ENCODE measurements around the gene ACACB.

Gene ACACB

GRCh38 chr12:109261087-109261486, 144.7 kb downstream of the ACACB start:
- H3K9ac ChIP-seq (ENCODE audit: low read depth, low read length): no peak overlapping the region

GRCh38 chr12:109261939-109262338, 145.6 kb downstream of the ACACB start:
- Histone ChIP-seq H3K36me3 (ENCODE audit: insufficient read depth, low read length) (no peaks in the 10 kb centered on the region), H3K4me1 (ENCODE audit: insufficient read depth, low read length) (peaks cover 9% of the 10 kb centered on the region), H3K9me3 (ENCODE audit: control insufficient read depth, insufficient read depth, low read length) (no peaks in the 10 kb centered on the region), H3K9ac (ENCODE audit: low read depth, low read length) (no peak overlapping the region)

More at GRCh38 chr12:109261087-109261486, 144.7 kb downstream of the ACACB start:
- Histone ChIP-seq H3K9me3 (ENCODE audit: control insufficient read depth, insufficient read depth, low read length) (no peaks in the 10 kb centered on the region), H3K4me1 (ENCODE audit: insufficient read depth, low read length) (peaks cover 9% of the 10 kb centered on the region), H3K36me3 (ENCODE audit: insufficient read depth, low read length) (no peaks in the 10 kb centered on the region)

GRCh38 chr12:109263439-109263838, 147.1 kb downstream of the ACACB start:
- no peaks in the 10 kb centered on the region for H3K36me3 ChIP-seq (ENCODE audit: insufficient read depth, low read length)
- H3K9me3 ChIP-seq (ENCODE audit: control insufficient read depth, insufficient read depth, low read length): no peaks in the 10 kb centered on the region
- H3K9ac ChIP-seq (ENCODE audit: low read depth, low read length): no peak overlapping the region
- H3K4me1 ChIP-seq (ENCODE audit: insufficient read depth, low read length): peaks cover 9% of the 10 kb centered on the region

GRCh38 chr12:109264095-109264942, 147.9 kb downstream of the ACACB start:
- Histone ChIP-seq H3K9me3 (ENCODE audit: control insufficient read depth, insufficient read depth, low read length) (no peaks in the 10 kb centered on the region), H3K9ac (ENCODE audit: low read depth, low read length) (no peak overlapping the region), H3K36me3 (ENCODE audit: insufficient read depth, low read length) (no peaks in the 10 kb centered on the region), H3K4me1 (ENCODE audit: insufficient read depth, low read length) (peaks cover 9% of the 10 kb centered on the region)

GRCh38 chr12:109264943-109265650, 148.7 kb downstream of the ACACB start:
- H3K9ac ChIP-seq (ENCODE audit: low read depth, low read length): no peak overlapping the region
- H3K4me1 ChIP-seq (ENCODE audit: insufficient read depth, low read length): peaks cover 9% of the 10 kb centered on the region
- no peaks in the 10 kb centered on the region for H3K36me3 ChIP-seq (ENCODE audit: insufficient read depth, low read length)
- peaks cover 1% of the 10 kb centered on the region; the same call in 1 of the 2 replicates for H3K9me3 ChIP-seq (ENCODE audit: control insufficient read depth, insufficient read depth, low read length)

- Histone ChIP-seq H3K9ac (ENCODE audit: low read depth, low read length) (no peak overlapping the region), H3K36me3 (ENCODE audit: insufficient read depth, low read length) (no peaks in the 10 kb centered on the region), H3K4me1 (ENCODE audit: insufficient read depth, low read length) (no peaks in the 10 kb centered on the region), H3K9me3 (ENCODE audit: control insufficient read depth, insufficient read depth, low read length) (peaks cover 11% of the 10 kb centered on the region)
These were observed 149.9 kb downstream of the ACACB start for GRCh38 chr12:109266106-109266879.

- Histone ChIP-seq H3K4me1 (ENCODE audit: insufficient read depth, low read length) (no peaks in the 10 kb centered on the region), H3K9me3 (ENCODE audit: control insufficient read depth, insufficient read depth, low read length) (peaks cover 11% of the 10 kb centered on the region), H3K36me3 (ENCODE audit: insufficient read depth, low read length) (no peaks in the 10 kb centered on the region), H3K9ac (ENCODE audit: low read depth, low read length) (no peak overlapping the region)
These were observed 151.0 kb downstream of the ACACB start for GRCh38 chr12:109267361-109267760.

- Histone ChIP-seq H3K36me3 (ENCODE audit: insufficient read depth, low read length) (no peaks in the 10 kb centered on the region), H3K4me1 (ENCODE audit: insufficient read depth, low read length) (no peaks in the 10 kb centered on the region), H3K9ac (ENCODE audit: low read depth, low read length) (no peak overlapping the region), H3K9me3 (ENCODE audit: control insufficient read depth, insufficient read depth, low read length) (peaks cover 11% of the 10 kb centered on the region)
These were observed 152.5 kb downstream of the ACACB start for GRCh38 chr12:109268896-109269295.

GRCh38 chr12:109269428-109269827, 153.0 kb downstream of the ACACB start:
- no peaks in the 10 kb centered on the region for H3K4me1 ChIP-seq (ENCODE audit: insufficient read depth, low read length)
- no peaks in the 10 kb centered on the region for H3K36me3 ChIP-seq (ENCODE audit: insufficient read depth, low read length)
- peaks cover 11% of the 10 kb centered on the region for H3K9me3 ChIP-seq (ENCODE audit: control insufficient read depth, insufficient read depth, low read length)
- H3K9ac ChIP-seq (ENCODE audit: low read depth, low read length): no peak overlapping the region

- H3K36me3 ChIP-seq (ENCODE audit: insufficient read depth, low read length): no peaks in the 10 kb centered on the region
- no peaks in the 10 kb centered on the region for H3K4me1 ChIP-seq (ENCODE audit: insufficient read depth, low read length)
- no peak overlapping the region for H3K9ac ChIP-seq (ENCODE audit: low read depth, low read length)
- H3K9me3 ChIP-seq (ENCODE audit: control insufficient read depth, insufficient read depth, low read length): peaks cover 11% of the 10 kb centered on the region
These were observed 154.1 kb downstream of the ACACB start for GRCh38 chr12:109270494-109270893.

GRCh38 chr12:109271418-109271817, 155.0 kb downstream of the ACACB start:
- Histone ChIP-seq H3K4me1 (ENCODE audit: insufficient read depth, low read length) (no peaks in the 10 kb centered on the region), H3K36me3 (ENCODE audit: insufficient read depth, low read length) (no peaks in the 10 kb centered on the region), H3K9ac (ENCODE audit: low read depth, low read length) (no peak overlapping the region), H3K9me3 (ENCODE audit: control insufficient read depth, insufficient read depth, low read length) (peaks cover 11% of the 10 kb centered on the region)

- Histone ChIP-seq H3K9ac (ENCODE audit: low read depth, low read length) (no peak overlapping the region; the same call in 1 of the 2 replicates), H3K9me3 (ENCODE audit: control insufficient read depth, insufficient read depth, low read length) (peaks cover 11% of the 10 kb centered on the region), H3K36me3 (ENCODE audit: insufficient read depth, low read length) (no peaks in the 10 kb centered on the region), H3K4me1 (ENCODE audit: insufficient read depth, low read length) (peaks cover 8% of the 10 kb centered on the region; the same call in 1 of the 2 replicates)
These were observed 157.0 kb downstream of the ACACB start for GRCh38 chr12:109273354-109273753.

GRCh38 chr12:109274381-109274780, 158.0 kb downstream of the ACACB start:
- Histone ChIP-seq H3K9me3 (ENCODE audit: control insufficient read depth, insufficient read depth, low read length) (peaks cover 11% of the 10 kb centered on the region), H3K4me1 (ENCODE audit: insufficient read depth, low read length) (peaks cover 9% of the 10 kb centered on the region; the same call in 1 of the 2 replicates), H3K9ac (ENCODE audit: low read depth, low read length) (no peak overlapping the region), H3K36me3 (ENCODE audit: insufficient read depth, low read length) (no peaks in the 10 kb centered on the region)

GRCh38 chr12:109275173-109275572, 158.8 kb downstream of the ACACB start:
- H3K9ac ChIP-seq (ENCODE audit: low read depth, low read length): no peak overlapping the region
- peaks cover 9% of the 10 kb centered on the region; the same call in 1 of the 2 replicates for H3K4me1 ChIP-seq (ENCODE audit: insufficient read depth, low read length)
- H3K9me3 ChIP-seq (ENCODE audit: control insufficient read depth, insufficient read depth, low read length): peaks cover 9% of the 10 kb centered on the region
- H3K36me3 ChIP-seq (ENCODE audit: insufficient read depth, low read length): no peaks in the 10 kb centered on the region

Measured in ES-I3 (cell line).